Adrenal gland (tissue), 12 donors: ENCODE measurements around the gene PDZD7. TPM values are rescaled to one million over a fixed set of nuclear protein-coding genes. Genes with fewer than 3 reads are reported as not detected.

Experiments
- DNase-seq, 7 donors: peaks; one replicate each; pipeline ENCODE4 v3.0.0-alpha.2; 2019 to 2020
- H3K27ac ChIP-seq, 5 donors: fragments of 200-600 bp; sonication (generic) in 4 of 5; 1 replicate in 3 of 5; 2 replicates in 2 of 5; pipeline versions ENCODE4 v1.5.1 to v1.8.0; 2016 to 2020; ENCODE audit warnings: mild to moderate bottlenecking in 1 of 5
- H3K27me3 ChIP-seq: fragments of 200-600 bp; 2 replicates; pipeline ENCODE4 v1.8.0; 2021
- H3K36me3 ChIP-seq, 2 donors: fragments of 200-600 bp; replicated peaks in 1 of 2; 1 replicate in 1 of 2; 2 replicates in 1 of 2; pipeline versions ENCODE4 v1.5.1 to v1.8.0; 2018 to 2022
- H3K4me1 ChIP-seq, 2 donors: fragments of 200-600 bp; replicated peaks in 1 of 2; 1 replicate in 1 of 2; 2 replicates in 1 of 2; pipeline versions ENCODE4 v1.5.1 to v1.8.0; 2018 to 2021
- H3K4me3 ChIP-seq, 4 donors: fragments of 200-600 bp; sonication (generic) in 3 of 4; one replicate each; pipeline ENCODE4 v1.5.1; 2016 to 2018
- H3K9me3 ChIP-seq, 3 donors: fragments of 200-600 bp; sonication (generic) in 1 of 3; replicated peaks in 1 of 3; 1 replicate in 2 of 3; 2 replicates in 1 of 3; pipeline versions ENCODE4 v1.5.1 to v1.8.0; 2016 to 2021
- CTCF ChIP-seq, 6 experiments: fragments of 450-650 bp in 4 of 6; fragments of 200-600 bp in 2 of 6; sonication (generic) in 1 of 6; IDR thresholded peaks; 1 replicate in 5 of 6; 2 replicates in 1 of 6; pipeline versions ENCODE4 v1.5.1 to v1.8.0; 2016 to 2021; ENCODE audit warnings: antibody characterized with exemption in 6 of 6, mild to moderate bottlenecking in 2 of 6, moderate library complexity in 1 of 6
- POLR2A ChIP-seq, 2 donors: fragments of 450-650 bp; IDR thresholded peaks; one replicate each; pipeline ENCODE4 v1.6.1; 2017; ENCODE audit warnings: antibody characterized with exemption in 2 of 2, mild to moderate bottlenecking in 2 of 2, moderate library complexity in 1 of 2
- WGBS, 4 donors: extraction: QIAGEN DNeasy Blood & Tissue Kit in 2 of 4; methylation state at CpG; one replicate each; pipeline versions ENCODE4 v1.1.5 to v1.1.7; 2013 to 2017; 5-methylcytosine and 5-hydroxymethylcytosine counted together
- intact Hi-C, 2 donors: fragments of 100-400 bp; cut with DNase I; formaldehyde crosslinking; loops; one replicate each; pipeline versions ENCODE4 v1.14.1 to v1.15.0; 2022 to 2023
- polyA plus RNA-seq, 3 donors: library from polyadenylated mRNA; stranded (reverse); fragments of 200-250 nt in 2 of 3; fragments of 350-450 nt in 1 of 3; fragmentation: Illumina TruSeq in 1 of 3; extraction: RNeasy Lipid Tissue Mini Kit (QIAGEN cat#74804) in 1 of 3; gene quantifications; one replicate each; pipeline ENCODE4 v1.2.3, GENCODE V29; 2013 to 2014
- total RNA-seq, 9 donors: library from RNA; depleted of rRNA in 4 of 9; stranded (reverse); fragments of >200 nt in 4 of 9; fragments of 120-200 nt in 1 of 9; fragmentation: NEBNext Ultra II Directional in 1 of 9; extraction: Animal tissue kit (Norgen Biotek cat#: 25700) in 1 of 9; gene quantifications; one replicate each; pipeline versions ENCODE4 v1.1.0 to v1.2.4, GENCODE V29; 2013 to 2023
- donor health status: healthy with polysubstance abuse.
- donor health status: Bipolar disorder and iron deficiency.
- donor health status: DM: yes; HTN: yes; CAD: no.
- donor health status: DM: no; HTN: no; CAD: no.
- donor health status: DM: no; HTN: no; CAD: no.
- donor health status: DM: yes; HTN: yes; CAD: no.

PDZD7 gene
- total and polyA plus RNA-seq, 12 donors = 0.13 to 3.5 (median 0.60) TPM; not detected in 1

- 88 to 97% (median 89%) methylated on average over 9 to 15 of the region's 15 CpGs for WGBS, 4 donors
- no peaks in the 10 kb centered on the region for H3K9me3 ChIP-seq
- H3K27ac ChIP-seq = no peak overlapping the region
- H3K4me1 ChIP-seq = no peaks in the 10 kb centered on the region
- intact Hi-C loops = no loop called here
- no peak for TF ChIP-seq POLR2A (IDR thresholded peaks at IDR 0.05)
- no peaks in the 10 kb centered on the region for H3K36me3 ChIP-seq
- H3K4me3 ChIP-seq = no peak overlapping the region
- DNase-seq = no peak
- no peaks in the 10 kb centered on the region for H3K27me3 ChIP-seq
Measured at GRCh38 chr10:101022967-101023705, 7.8 kb downstream of the PDZD7 start.

DNA sequence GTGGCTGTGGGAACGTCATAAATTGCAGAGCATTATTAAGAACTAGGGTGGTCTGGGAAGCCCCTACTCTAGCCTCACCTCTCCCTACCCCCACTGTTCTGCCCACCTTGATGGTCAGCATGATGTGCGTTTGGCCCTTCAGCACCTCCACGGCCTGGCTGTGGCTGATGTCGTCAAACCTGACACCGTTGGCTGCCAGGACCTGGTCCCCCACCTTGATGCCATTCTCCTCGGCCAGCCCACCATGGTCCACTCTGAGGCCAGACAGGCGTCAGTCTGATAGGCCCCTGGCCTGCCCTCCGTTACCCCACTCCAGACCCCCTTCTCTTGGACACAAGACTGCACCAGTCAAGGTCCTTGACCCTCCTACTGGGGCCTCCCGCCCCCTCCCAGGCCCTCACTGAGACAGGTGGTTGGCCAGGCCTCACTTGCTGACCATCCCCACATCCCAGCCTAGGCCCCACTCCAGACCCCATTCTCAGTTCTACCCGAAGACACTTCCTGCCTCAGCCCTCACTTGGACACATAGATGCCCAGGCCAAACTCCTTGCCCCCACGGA is 9.2 kb downstream of the PDZD7 start:
- Histone ChIP-seq H3K4me3 (no peak overlapping the region), H3K36me3 (no peaks in the 10 kb centered on the region), H3K9me3 (no peaks in the 10 kb centered on the region), H3K27me3 (no peaks in the 10 kb centered on the region), H3K27ac (no peak overlapping the region), H3K4me1 (no peaks in the 10 kb centered on the region)
- no peak for DNase-seq
- 83 to 92% (median 87%) methylated on average over 8 to 11 of the region's 11 CpGs for WGBS, 4 donors
- TF ChIP-seq POLR2A (IDR thresholded peaks at IDR 0.05) (no peak), CTCF (IDR thresholded peaks at IDR 0.05) (no peak)
- intact Hi-C loops = no loop called here

GRCh38 chr10:101021239-101021638 is 9.7 kb downstream of the PDZD7 start:
- H3K9me3 ChIP-seq = no peaks in the 10 kb centered on the region
- no peak overlapping the region for H3K4me3 ChIP-seq
- peak overlapping the region in 1 of 5 donors; percentile 34 for H3K27ac ChIP-seq
- H3K27me3 ChIP-seq = no peaks in the 10 kb centered on the region
- no peaks in the 10 kb centered on the region for H3K36me3 ChIP-seq
- TF ChIP-seq POLR2A (IDR thresholded peaks at IDR 0.05) (no peak), CTCF (IDR thresholded peaks at IDR 0.05) (no peak)
- no peak for DNase-seq
- 71 to 89% (median 85%) methylated on average over 3 to 4 of the region's 4 CpGs for WGBS, 4 donors
- intact Hi-C loops = no loop called here
- no peaks in the 10 kb centered on the region for H3K4me1 ChIP-seq

GRCh38 chr10:101020427-101021075 is 10.4 kb downstream of the PDZD7 start:
- Histone ChIP-seq H3K4me3 (no peak overlapping the region), H3K9me3 (no peaks in the 10 kb centered on the region), H3K27me3 (no peaks in the 10 kb centered on the region), H3K4me1 (no peaks in the 10 kb centered on the region), H3K27ac (peak overlapping the region in 1 of 5 donors; percentile 71), H3K36me3 (no peaks in the 10 kb centered on the region)
- 40 to 54% (median 47%) methylated on average over 10 of the region's 10 CpGs for WGBS, 4 donors
- DNase-seq = no peak
- intact Hi-C loops = no loop called here
- no peak for TF ChIP-seq POLR2A (IDR thresholded peaks at IDR 0.05)
- no peak for TF ChIP-seq CTCF (IDR thresholded peaks at IDR 0.05)
